OCI-LY3 (cell line): Measurements from ENCODE around the gene EPHB3.

Experiments used
- EZH2phosphoT487 ChIP-seq: fragments of 200-600 bp; shearing (Covaris generic); IDR thresholded peaks from 2 replicates; pipeline ENCODE4 v1.6.1; 2018; ENCODE audit warnings: antibody characterized with exemption, mixed run types, low read depth
- TF ChIP-seq, protein P1 (sequence below): fragments of 200-600, 300-600 bp; sonication (generic); IDR thresholded peaks from 2 replicates; pipeline ENCODE4 v1.5.1; 2014; ENCODE audit warnings: antibody characterized with exemption, low read length, low read depth

- TF ChIP-seq, protein P1, sequence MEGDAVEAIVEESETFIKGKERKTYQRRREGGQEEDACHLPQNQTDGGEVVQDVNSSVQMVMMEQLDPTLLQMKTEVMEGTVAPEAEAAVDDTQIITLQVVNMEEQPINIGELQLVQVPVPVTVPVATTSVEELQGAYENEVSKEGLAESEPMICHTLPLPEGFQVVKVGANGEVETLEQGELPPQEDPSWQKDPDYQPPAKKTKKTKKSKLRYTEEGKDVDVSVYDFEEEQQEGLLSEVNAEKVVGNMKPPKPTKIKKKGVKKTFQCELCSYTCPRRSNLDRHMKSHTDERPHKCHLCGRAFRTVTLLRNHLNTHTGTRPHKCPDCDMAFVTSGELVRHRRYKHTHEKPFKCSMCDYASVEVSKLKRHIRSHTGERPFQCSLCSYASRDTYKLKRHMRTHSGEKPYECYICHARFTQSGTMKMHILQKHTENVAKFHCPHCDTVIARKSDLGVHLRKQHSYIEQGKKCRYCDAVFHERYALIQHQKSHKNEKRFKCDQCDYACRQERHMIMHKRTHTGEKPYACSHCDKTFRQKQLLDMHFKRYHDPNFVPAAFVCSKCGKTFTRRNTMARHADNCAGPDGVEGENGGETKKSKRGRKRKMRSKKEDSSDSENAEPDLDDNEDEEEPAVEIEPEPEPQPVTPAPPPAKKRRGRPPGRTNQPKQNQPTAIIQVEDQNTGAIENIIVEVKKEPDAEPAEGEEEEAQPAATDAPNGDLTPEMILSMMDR = no peak
- TF ChIP-seq EZH2phosphoT487 = no peak
Observed at GRCh38 chr3:184577546-184577945, 16.0 kb downstream of the EPHB3 start.
